OCI-LY1 (cell line): Measurements from ENCODE around the gene TAC3.

Source experiments
- EZH2 ChIP-seq: fragments of 200-600 bp; sonication (generic), shearing (Covaris generic); IDR thresholded peaks from 2 replicates; pipeline ENCODE4 v1.8.0; 2017; ENCODE audit warnings: borderline replicate concordance, mixed run types, mild to moderate bottlenecking, antibody characterized with exemption, low read length, moderate library complexity, mixed read lengths
- TF ChIP-seq, protein P1 (sequence below): fragments of 200-600 bp; sonication (generic), shearing (Covaris generic); IDR thresholded peaks from 2 replicates; pipeline ENCODE4 v1.5.1; 2017; ENCODE audit warnings: mild to moderate bottlenecking, antibody characterized with exemption, low read length, moderate library complexity, mixed read lengths

DNA sequence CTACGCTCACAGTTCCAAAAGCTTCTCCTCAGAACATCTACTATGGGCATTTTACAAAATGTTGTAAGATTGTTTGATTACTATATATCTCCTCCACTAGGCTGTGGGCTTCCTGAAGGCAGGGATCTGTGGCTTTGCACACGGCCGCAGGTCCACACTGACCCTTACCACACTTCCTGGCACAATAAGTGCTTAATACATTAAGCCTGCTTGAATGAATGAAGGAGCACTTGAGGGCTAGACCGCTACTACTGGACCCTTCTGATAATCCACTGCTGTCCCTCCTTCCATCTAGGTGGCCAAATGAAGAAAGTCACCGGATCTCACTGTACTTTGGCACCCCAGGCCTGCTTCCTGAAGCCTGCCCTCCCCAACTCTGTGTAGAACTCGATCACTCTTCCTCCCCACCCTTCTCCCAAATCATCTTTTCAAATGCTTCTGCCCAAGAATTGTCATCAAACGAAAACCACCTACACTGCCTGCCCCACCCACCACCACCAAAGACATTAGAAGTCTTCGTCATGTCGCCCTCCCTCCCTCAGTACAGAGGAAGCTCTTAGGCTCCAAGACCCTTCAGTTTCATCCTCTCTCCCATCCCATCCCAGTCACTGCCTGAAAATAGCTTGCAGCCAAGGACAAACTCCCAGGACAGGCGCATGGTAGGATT is 9.4 kb downstream of the TAC3 start:
- TF ChIP-seq, protein P1, sequence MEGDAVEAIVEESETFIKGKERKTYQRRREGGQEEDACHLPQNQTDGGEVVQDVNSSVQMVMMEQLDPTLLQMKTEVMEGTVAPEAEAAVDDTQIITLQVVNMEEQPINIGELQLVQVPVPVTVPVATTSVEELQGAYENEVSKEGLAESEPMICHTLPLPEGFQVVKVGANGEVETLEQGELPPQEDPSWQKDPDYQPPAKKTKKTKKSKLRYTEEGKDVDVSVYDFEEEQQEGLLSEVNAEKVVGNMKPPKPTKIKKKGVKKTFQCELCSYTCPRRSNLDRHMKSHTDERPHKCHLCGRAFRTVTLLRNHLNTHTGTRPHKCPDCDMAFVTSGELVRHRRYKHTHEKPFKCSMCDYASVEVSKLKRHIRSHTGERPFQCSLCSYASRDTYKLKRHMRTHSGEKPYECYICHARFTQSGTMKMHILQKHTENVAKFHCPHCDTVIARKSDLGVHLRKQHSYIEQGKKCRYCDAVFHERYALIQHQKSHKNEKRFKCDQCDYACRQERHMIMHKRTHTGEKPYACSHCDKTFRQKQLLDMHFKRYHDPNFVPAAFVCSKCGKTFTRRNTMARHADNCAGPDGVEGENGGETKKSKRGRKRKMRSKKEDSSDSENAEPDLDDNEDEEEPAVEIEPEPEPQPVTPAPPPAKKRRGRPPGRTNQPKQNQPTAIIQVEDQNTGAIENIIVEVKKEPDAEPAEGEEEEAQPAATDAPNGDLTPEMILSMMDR: no peak
- TF ChIP-seq EZH2: no peak
